ENCODE measurements around the gene EOGT. TPM values are rescaled to one million over a fixed set of nuclear protein-coding genes. Genes with fewer than 3 reads are reported as not detected.

EOGT gene
- total and polyA plus RNA-seq, 9 donors: 12.9 to 19.9 (median 17.5) TPM

GRCh38 chr3:68936856-68937255 is 76.6 kb downstream of the EOGT start:
- Histone ChIP-seq H3K36me3 (ENCODE audit: control insufficient read depth, insufficient read depth, low read length) (no peaks in the 10 kb centered on the region), H3K27ac (ENCODE audit: low read length) (no peak overlapping the region), H3K27me3 (ENCODE audit: control insufficient read depth, insufficient read depth, low read length) (peaks cover 18% of the 10 kb centered on the region), H3K4me3 (ENCODE audit: low read length) (no peak overlapping the region), H3K4me1 (ENCODE audit: control insufficient read depth, insufficient read depth, low read length) (peaks cover 6% of the 10 kb centered on the region), H3K9me3 (replicated peaks; ENCODE audit: control insufficient read depth, low read depth, low read length) (no peaks in the 10 kb centered on the region)
- no peak for DNase-seq
- 52% methylated on average over 2 of the region's 6 CpGs for WGBS (ENCODE audit: insufficient coverage)

DNA sequence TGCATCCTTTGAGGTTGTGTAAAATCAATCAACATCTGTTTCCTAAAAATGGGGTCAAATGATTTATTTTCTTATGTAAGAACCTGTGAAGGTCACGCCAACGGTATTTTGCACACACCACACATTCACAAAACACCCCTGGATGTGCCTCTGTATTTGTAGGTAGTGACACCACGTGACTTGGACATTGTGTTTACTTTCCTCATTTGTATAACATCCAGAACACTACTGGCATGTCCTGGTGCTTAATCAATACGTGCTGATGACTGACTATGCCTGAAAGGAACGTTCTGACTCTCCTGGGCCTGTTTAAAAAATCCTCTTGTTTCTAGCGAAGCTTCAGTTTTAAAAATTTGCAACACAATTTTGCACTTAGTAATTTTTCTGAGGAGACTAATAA is 77.7 kb downstream of the EOGT start:
- H3K36me3 ChIP-seq (ENCODE audit: control insufficient read depth, insufficient read depth, low read length): no peaks in the 10 kb centered on the region
- peaks cover 10% of the 10 kb centered on the region for H3K4me1 ChIP-seq (ENCODE audit: control insufficient read depth, insufficient read depth, low read length)
- 20% methylated on average over 1 of the region's 6 CpGs for WGBS (ENCODE audit: insufficient coverage)
- no peak overlapping the region for H3K27ac ChIP-seq (ENCODE audit: low read length)
- no peak overlapping the region for H3K4me3 ChIP-seq (ENCODE audit: low read length)
- DNase-seq: no peak
- peaks cover 29% of the 10 kb centered on the region for H3K27me3 ChIP-seq (ENCODE audit: control insufficient read depth, insufficient read depth, low read length)
- no peaks in the 10 kb centered on the region for H3K9me3 ChIP-seq (replicated peaks; ENCODE audit: control insufficient read depth, low read depth, low read length)

GRCh38 chr3:68931406-68932149 is 81.9 kb downstream of the EOGT start:
- Histone ChIP-seq H3K9me3 (replicated peaks; ENCODE audit: control insufficient read depth, low read depth, low read length) (no peaks in the 10 kb centered on the region), H3K27ac (ENCODE audit: low read length) (no peak overlapping the region), H3K36me3 (ENCODE audit: control insufficient read depth, insufficient read depth, low read length) (no peaks in the 10 kb centered on the region), H3K4me1 (ENCODE audit: control insufficient read depth, insufficient read depth, low read length) (peaks cover 10% of the 10 kb centered on the region), H3K27me3 (ENCODE audit: control insufficient read depth, insufficient read depth, low read length) (peaks cover 38% of the 10 kb centered on the region), H3K4me3 (ENCODE audit: low read length) (peak overlapping the region; percentile 21)
- WGBS (ENCODE audit: insufficient coverage): 1% methylated on average over 27 of the region's 41 CpGs
- no peak for DNase-seq

Other genes starting within 250 kb of the EOGT start
- 1.1 TPM for gene TAFA4, start 81.1 kb downstream of the EOGT start, total RNA-seq
- 1 to 10 TPM in 2 of 8 donors, under 1 TPM in 6; 0.37 to 2.0 (median 0.89) TPM for gene TAFA4, start 81.1 kb downstream of the EOGT start, polyA plus RNA-seq (ENCODE audit: insufficient read depth in 1 of 8, insufficient read length in 8 of 8, low replicate concordance in 1 of 8)
- 26.7 TPM for gene TMF1, start 38.6 kb upstream of the EOGT start, total RNA-seq
- gene TMF1, start 38.6 kb upstream of the EOGT start, polyA plus RNA-seq (ENCODE audit: insufficient read depth in 1 of 8, insufficient read length in 8 of 8, low replicate concordance in 1 of 8): 10 to 100 TPM; 12.2 to 36.2 (median 25.4) TPM
- 41.4 TPM for gene UBA3, start 66.7 kb upstream of the EOGT start, total RNA-seq
- 10 to 100 TPM; 40.9 to 51.1 (median 42.8) TPM for gene UBA3, start 66.7 kb upstream of the EOGT start, polyA plus RNA-seq (ENCODE audit: insufficient read depth in 1 of 8, insufficient read length in 8 of 8, low replicate concordance in 1 of 8)
- gene ARL6IP5, start 71.3 kb upstream of the EOGT start, total RNA-seq: 92.6 TPM
- 100 to 1,000 TPM in 6 of 8 donors, 10 to 100 TPM in 2; 93.0 to 120 (median 106) TPM for gene ARL6IP5, start 71.3 kb upstream of the EOGT start, polyA plus RNA-seq (ENCODE audit: insufficient read depth in 1 of 8, insufficient read length in 8 of 8, low replicate concordance in 1 of 8)
- gene LMOD3, start 108.9 kb upstream of the EOGT start, total RNA-seq: 90.3 TPM
- 100 to 1,000 TPM; 103 to 160 (median 129) TPM for gene LMOD3, start 108.9 kb upstream of the EOGT start, polyA plus RNA-seq (ENCODE audit: insufficient read depth in 1 of 8, insufficient read length in 8 of 8, low replicate concordance in 1 of 8)